Loucy (cell line): ENCODE measurements around the gene GIPC2.

ENCODE experiments used
- CTCF ChIP-seq: fragments of 200-600 bp; sonication (generic); conservative IDR thresholded peaks from 2 replicates; pipeline ENCODE4 v1.5.1; 2014; ENCODE audit warnings: mild to moderate bottlenecking, antibody characterized with exemption, low read length
- EZH2phosphoT487 ChIP-seq: fragments of 200-600 bp; IDR thresholded peaks from 2 replicates; pipeline ENCODE4 v1.6.1; 2018; ENCODE audit warnings: antibody characterized with exemption, mild to moderate bottlenecking, moderate library complexity, borderline replicate concordance

- TF ChIP-seq CTCF (no peak), EZH2phosphoT487 (no peak)
Observed at GRCh38 chr1:78038491-78038939, 7.3 kb upstream of the GIPC2 start.
